ENCODE data around the gene RNF112. TPM values are rescaled to one million over a fixed set of nuclear protein-coding genes. Genes with fewer than 3 reads are reported as not detected.

RNF112 gene
- total RNA-seq, 1 donor from 2014 or later = 1.8 TPM

DNA sequence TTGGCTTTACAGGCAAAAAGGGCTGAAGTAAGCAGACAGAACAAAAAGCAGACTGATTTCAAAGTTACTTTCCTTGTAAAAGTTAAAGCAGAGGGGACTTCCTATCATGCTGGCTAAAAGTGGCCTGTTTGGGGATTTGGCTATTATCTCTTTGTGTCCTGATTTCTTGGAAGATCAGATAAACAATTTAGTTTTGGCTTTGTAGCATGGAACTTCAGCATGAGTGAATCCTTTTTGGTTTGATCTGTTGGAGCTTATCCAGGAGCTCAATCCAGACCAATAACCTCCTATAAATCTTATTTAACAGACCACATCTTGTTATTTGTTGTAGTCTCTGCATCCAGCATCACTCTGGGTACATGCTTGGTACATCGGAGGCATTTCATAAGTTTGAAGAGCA lies 8.9 kb upstream of the RNF112 start:
- ATAC-seq (no peak), DNase-seq (no peak)
- intact Hi-C loops (cut with DNase I) = no loop called here
- Histone ChIP-seq H3K27ac (peak overlapping the region; percentile 25), H3K4me3 (no peak overlapping the region), H3K9me3 (no peaks in the 10 kb centered on the region), H3K36me3 (no peaks in the 10 kb centered on the region), H3K27me3 (ENCODE audit: low read depth) (no peaks in the 10 kb centered on the region), H3K4me1 (peaks cover 38% of the 10 kb centered on the region)
- TF ChIP-seq, protein P1, sequence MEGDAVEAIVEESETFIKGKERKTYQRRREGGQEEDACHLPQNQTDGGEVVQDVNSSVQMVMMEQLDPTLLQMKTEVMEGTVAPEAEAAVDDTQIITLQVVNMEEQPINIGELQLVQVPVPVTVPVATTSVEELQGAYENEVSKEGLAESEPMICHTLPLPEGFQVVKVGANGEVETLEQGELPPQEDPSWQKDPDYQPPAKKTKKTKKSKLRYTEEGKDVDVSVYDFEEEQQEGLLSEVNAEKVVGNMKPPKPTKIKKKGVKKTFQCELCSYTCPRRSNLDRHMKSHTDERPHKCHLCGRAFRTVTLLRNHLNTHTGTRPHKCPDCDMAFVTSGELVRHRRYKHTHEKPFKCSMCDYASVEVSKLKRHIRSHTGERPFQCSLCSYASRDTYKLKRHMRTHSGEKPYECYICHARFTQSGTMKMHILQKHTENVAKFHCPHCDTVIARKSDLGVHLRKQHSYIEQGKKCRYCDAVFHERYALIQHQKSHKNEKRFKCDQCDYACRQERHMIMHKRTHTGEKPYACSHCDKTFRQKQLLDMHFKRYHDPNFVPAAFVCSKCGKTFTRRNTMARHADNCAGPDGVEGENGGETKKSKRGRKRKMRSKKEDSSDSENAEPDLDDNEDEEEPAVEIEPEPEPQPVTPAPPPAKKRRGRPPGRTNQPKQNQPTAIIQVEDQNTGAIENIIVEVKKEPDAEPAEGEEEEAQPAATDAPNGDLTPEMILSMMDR (IDR thresholded peaks at IDR 0.05) = no peak

DNA sequence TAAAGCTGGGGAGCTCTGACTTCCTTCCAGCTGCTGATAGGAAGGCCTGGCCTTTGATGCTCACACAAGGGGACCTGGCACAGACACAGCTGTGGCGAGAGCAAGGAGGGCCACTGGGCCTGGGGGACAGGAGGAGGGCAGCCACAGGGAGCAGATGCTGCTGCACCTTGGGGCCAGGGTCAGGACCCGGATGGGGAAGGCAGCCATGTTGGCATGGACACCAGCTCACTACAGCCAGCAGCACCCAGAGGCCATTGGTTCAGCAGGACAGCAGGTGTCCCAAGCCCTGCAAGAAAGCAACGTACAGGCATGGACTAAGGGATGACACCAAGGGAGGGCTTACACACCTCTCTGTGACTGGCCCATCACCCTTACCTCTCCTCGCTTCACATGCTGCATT lies 8.0 kb upstream of the RNF112 start:
- TF ChIP-seq, protein P1 (IDR thresholded peaks at IDR 0.05) = no peak
- intact Hi-C loops (cut with DNase I) = no loop called here
- no peak overlapping the region for H3K4me3 ChIP-seq
- H3K4me1 ChIP-seq = peaks cover 31% of the 10 kb centered on the region
- ATAC-seq = no peak
- no peak for DNase-seq
- no peaks in the 10 kb centered on the region for H3K27me3 ChIP-seq (ENCODE audit: low read depth)
- H3K9me3 ChIP-seq = no peaks in the 10 kb centered on the region
- H3K27ac ChIP-seq = no peak overlapping the region
- H3K36me3 ChIP-seq = no peaks in the 10 kb centered on the region

DNA sequence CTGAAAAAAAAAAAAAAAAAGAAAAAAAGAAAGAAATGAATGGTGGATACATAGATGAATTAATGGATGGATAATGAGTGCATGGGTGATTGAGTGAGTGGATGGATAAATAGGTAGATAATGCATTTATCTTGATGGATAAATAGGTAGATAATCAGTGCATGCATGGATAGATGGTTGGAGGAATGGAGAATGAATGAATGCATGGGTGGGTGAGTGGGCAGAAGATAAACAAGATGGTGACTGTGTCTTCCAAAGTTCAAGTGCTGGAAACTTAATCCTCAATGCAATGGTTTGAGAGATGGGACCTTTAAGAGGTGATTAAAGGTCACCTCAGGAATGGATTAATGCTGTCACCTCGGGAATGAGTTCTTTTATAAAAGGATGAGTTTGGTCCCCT lies 6.8 kb upstream of the RNF112 start:
- no peaks in the 10 kb centered on the region for H3K36me3 ChIP-seq
- H3K27me3 ChIP-seq (ENCODE audit: low read depth) = no peaks in the 10 kb centered on the region
- no peak for ATAC-seq
- intact Hi-C loops (cut with DNase I) = no loop called here
- H3K27ac ChIP-seq = no peak overlapping the region
- H3K9me3 ChIP-seq = no peaks in the 10 kb centered on the region
- H3K4me1 ChIP-seq = peaks cover 19% of the 10 kb centered on the region
- H3K4me3 ChIP-seq = no peak overlapping the region
- no peak for DNase-seq
- TF ChIP-seq, protein P1 (IDR thresholded peaks at IDR 0.05) = no peak

- Histone ChIP-seq H3K27me3 (ENCODE audit: low read depth) (no peaks in the 10 kb centered on the region), H3K27ac (no peak overlapping the region), H3K9me3 (no peaks in the 10 kb centered on the region), H3K4me3 (no peak overlapping the region), H3K4me1 (peaks cover 10% of the 10 kb centered on the region), H3K36me3 (no peaks in the 10 kb centered on the region)
- intact Hi-C loops (cut with DNase I) = no loop called here
- no peak for ATAC-seq
- DNase-seq = no peak
- TF ChIP-seq, protein P1 (IDR thresholded peaks at IDR 0.05) = no peak
Observed at GRCh38 chr17:19405114-19405513, 5.9 kb upstream of the RNF112 start.

DNA sequence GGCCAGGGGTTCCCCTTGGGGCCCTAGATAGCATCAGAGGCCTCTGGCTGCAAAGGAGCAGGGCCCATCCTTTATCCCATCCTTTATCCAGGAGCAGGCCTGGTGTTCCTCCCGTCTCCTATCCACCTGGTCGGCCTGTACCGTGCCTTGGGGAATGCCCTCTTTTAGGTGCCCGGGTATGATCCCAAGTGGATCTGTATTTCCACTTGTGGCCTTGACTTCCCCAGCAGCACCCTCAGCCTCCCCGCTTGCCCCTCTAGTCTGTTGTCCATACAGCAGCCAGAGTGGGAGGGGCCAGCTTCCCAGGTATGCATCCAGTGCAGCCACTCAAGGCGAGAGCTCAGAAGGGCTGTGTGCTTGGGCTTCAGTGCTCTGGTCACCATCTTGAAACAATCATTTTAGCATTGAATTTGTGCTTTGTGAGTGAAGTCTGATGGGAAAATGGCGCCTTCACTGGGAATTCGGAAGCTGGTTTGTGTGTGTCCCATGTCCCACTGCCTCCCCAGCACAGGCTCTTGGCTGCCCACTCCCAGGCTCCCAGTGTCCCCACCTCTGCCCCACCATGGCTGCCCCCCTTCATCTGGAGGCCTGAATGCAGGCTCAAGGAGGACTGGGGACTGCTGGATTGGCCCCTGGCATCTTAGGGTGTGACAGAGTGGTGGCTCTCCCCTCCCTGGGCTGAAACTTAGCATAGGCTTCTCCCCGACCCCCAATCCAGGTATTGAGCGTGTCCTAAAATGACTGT lies 3.3 kb upstream of the RNF112 start:
- DNase-seq (no peak), ATAC-seq (no peak)
- no peak overlapping the region for H3K4me3 ChIP-seq
- intact Hi-C loops (cut with DNase I) = no loop called here
- no peak overlapping the region for H3K27ac ChIP-seq
- H3K27me3 ChIP-seq (ENCODE audit: low read depth) = no peaks in the 10 kb centered on the region
- no peaks in the 10 kb centered on the region for H3K36me3 ChIP-seq
- H3K4me1 ChIP-seq = no peaks in the 10 kb centered on the region
- no peaks in the 10 kb centered on the region for H3K9me3 ChIP-seq
- TF ChIP-seq, protein P1 (IDR thresholded peaks at IDR 0.05) = no peak
